GM23338 (cell line): ENCODE results near the gene NHLRC3. TPM values are rescaled to one million over a fixed set of nuclear protein-coding genes. Genes with fewer than 3 reads are reported as not detected.

ENCODE experiments used
- ATAC-seq: fragments of 200-7000 bp; cut with Tn5 transposase; 3 replicates; pipeline ENCODE4 v1.9.1; 2020
- DNase-seq: peaks from one replicate; pipeline ENCODE4 v3.0.0-alpha.2; 2015; ENCODE audit warnings: low spot score
- H2AFZ ChIP-seq: fragments of 200-600 bp; sonication (generic); 2 replicates; pipeline ENCODE4 v1.8.0; 2016; ENCODE audit warnings: antibody characterized with exemption, mild to moderate bottlenecking, moderate library complexity
- H3F3A ChIP-seq: fragments of 200-600 bp; sonication (generic); replicated peaks from 2 replicates; pipeline ENCODE4 v1.8.0; 2017; ENCODE audit warnings: antibody characterized with exemption, mixed run types, low read depth
- H3K27ac ChIP-seq: fragments of 200-600 bp; sonication (generic); 2 replicates; pipeline ENCODE4 v1.6.1; 2016; ENCODE audit warnings: low read depth
- H3K27me3 ChIP-seq: fragments of 200-600 bp; sonication (generic); 2 replicates; pipeline ENCODE4 v1.8.0; 2016; ENCODE audit warnings: mild to moderate bottlenecking, mixed run types, moderate library complexity; ENCODE audit not compliant: insufficient read depth
- H3K36me3 ChIP-seq: fragments of 200-600 bp; sonication (generic); 2 replicates; pipeline ENCODE4 v1.8.0; 2016; ENCODE audit warnings: mild to moderate bottlenecking; ENCODE audit not compliant: insufficient read depth
- H3K4me1 ChIP-seq: fragments of 200-600 bp; sonication (generic); 2 replicates; pipeline ENCODE4 v1.8.0; 2016; ENCODE audit warnings: mild to moderate bottlenecking, moderate library complexity; ENCODE audit not compliant: insufficient read depth
- H3K4me2 ChIP-seq: fragments of 200-600 bp; sonication (generic); 2 replicates; pipeline ENCODE4 v1.7.1; 2017; ENCODE audit warnings: mixed run types
- H3K4me3 ChIP-seq: fragments of 200-600 bp; sonication (generic); 2 replicates; pipeline ENCODE4 v1.6.1; 2016; ENCODE audit warnings: mixed run types
- H3K79me2 ChIP-seq: fragments of 200-600 bp; sonication (generic); replicated peaks from 2 replicates; pipeline ENCODE4 v1.8.0; 2017; ENCODE audit warnings: mild to moderate bottlenecking; ENCODE audit not compliant: insufficient read depth
- H3K9me2 ChIP-seq: fragments of 200-600 bp; sonication (generic); 2 replicates; pipeline ENCODE4 v1.8.0; 2017; ENCODE audit not compliant: insufficient read depth
- H4K20me1 ChIP-seq: fragments of 200-600 bp; sonication (generic); replicated peaks from 2 replicates; pipeline ENCODE4 v1.8.0; 2017; ENCODE audit warnings: mild to moderate bottlenecking; ENCODE audit not compliant: insufficient read depth
- H3K27ac Mint-ChIP-seq: 2 replicates; pipeline ENCODE4 v1.8.0; 2020; ENCODE audit warnings: inconsistent platforms, mild to moderate bottlenecking, moderate library complexity, mixed read lengths
- H3K27me3 Mint-ChIP-seq: 3 replicates; pipeline ENCODE4 v1.8.0; 2022; ENCODE audit warnings: low read depth, mild to moderate bottlenecking, moderate library complexity, mixed read lengths, inconsistent platforms; ENCODE audit not compliant: insufficient read depth, poor library complexity
- H3K36me3 Mint-ChIP-seq: 3 replicates; pipeline ENCODE4 v1.8.0; 2021; ENCODE audit warnings: low read depth, mild to moderate bottlenecking, inconsistent platforms, moderate library complexity, mixed read lengths
- H3K4me1 Mint-ChIP-seq: 3 replicates; pipeline ENCODE4 v1.8.0; 2020; ENCODE audit warnings: mild to moderate bottlenecking, inconsistent platforms, mixed read lengths
- H3K4me3 Mint-ChIP-seq: 3 replicates; pipeline ENCODE4 v1.8.0; 2021; ENCODE audit warnings: moderate library complexity, mild to moderate bottlenecking, inconsistent platforms, mixed read lengths
- H3K9me3 Mint-ChIP-seq: 3 replicates; pipeline ENCODE4 v1.8.0; 2020; ENCODE audit warnings: moderate library complexity, mild to moderate bottlenecking, inconsistent platforms, mixed read lengths
- CREB1 ChIP-seq: fragments of 250-450 bp; sonication (Bioruptor Pico); IDR thresholded peaks from 2 replicates; pipeline ENCODE4 v1.5.0; 2020; ENCODE audit warnings: low read depth, mild to moderate bottlenecking, moderate library complexity
- CTCF ChIP-seq, 2 experiments: fragments of 200-600 bp in 1 of 2; sonication (generic) in 1 of 2; conservative IDR thresholded peaks; 2 replicates each; pipeline versions ENCODE4 v1.5.1 to v1.6.1; 2016 to 2017; ENCODE audit warnings: antibody characterized with exemption in 2 of 2, low read depth in 2 of 2, mild to moderate bottlenecking in 2 of 2, moderate library complexity in 1 of 2
- ETS1 ChIP-seq: IDR thresholded peaks from 2 replicates; pipeline ENCODE4 v1.6.1; 2016; ENCODE audit warnings: antibody characterized with exemption
- EZH2 ChIP-seq: fragments of 200-600 bp; sonication (generic); IDR thresholded peaks from one replicate; pipeline ENCODE4 v1.8.0; 2017; ENCODE audit warnings: antibody characterized with exemption, mild to moderate bottlenecking, low read depth; ENCODE audit not compliant: unreplicated experiment
- EZH2phosphoT487 ChIP-seq: fragments of 200-600 bp; sonication (generic); IDR thresholded peaks from one replicate; pipeline ENCODE4 v1.8.1; 2018; ENCODE audit warnings: antibody characterized with exemption; ENCODE audit not compliant: unreplicated experiment
- JUNB ChIP-seq: IDR thresholded peaks from one replicate; pipeline ENCODE4 v1.6.1; 2016; ENCODE audit warnings: antibody characterized with exemption; ENCODE audit not compliant: unreplicated experiment
- NANOG ChIP-seq: IDR thresholded peaks from 2 replicates; pipeline ENCODE4 v1.6.1; 2016; ENCODE audit warnings: antibody characterized with exemption, borderline replicate concordance
- POLR2AphosphoS5 ChIP-seq: IDR thresholded peaks from 2 replicates; pipeline ENCODE4 v1.6.1; 2016; ENCODE audit warnings: antibody characterized with exemption, low read depth
- REST ChIP-seq: IDR thresholded peaks from one replicate; pipeline ENCODE4 v1.6.1; 2018; ENCODE audit warnings: antibody characterized with exemption; ENCODE audit not compliant: unreplicated experiment
- STAT1 ChIP-seq: IDR thresholded peaks from one replicate; pipeline ENCODE4 v1.6.1; 2016; ENCODE audit warnings: antibody characterized with exemption; ENCODE audit not compliant: unreplicated experiment
- ZNF114 ChIP-seq: fragments of 250-450 bp; sonication (Bioruptor Pico); IDR thresholded peaks from 2 replicates; pipeline ENCODE4 v1.5.0; 2020; ENCODE audit warnings: mild to moderate bottlenecking, moderate library complexity
- ZNF331 ChIP-seq: fragments of 250-450 bp; sonication (Bioruptor Pico); IDR thresholded peaks from 2 replicates; pipeline ENCODE4 v1.5.0; 2020; ENCODE audit warnings: low read depth, mild to moderate bottlenecking, moderate library complexity
- ZNF462 ChIP-seq: fragments of 250-450 bp; sonication (Bioruptor Pico); IDR thresholded peaks from 2 replicates; pipeline ENCODE4 v1.5.0; 2020; ENCODE audit warnings: mild to moderate bottlenecking, moderate library complexity
- polyA plus RNA-seq: library from polyadenylated mRNA; unstranded; fragments of >200 nt; fragmentation: Nextera tagmentation; extraction: Ambion mirVana; gene quantifications from 2 replicates; pipeline ENCODE4 v1.2.1, GENCODE V29; 2016
- total RNA-seq: library from RNA; depleted of rRNA; stranded (reverse); fragments of >200 nt; shearing (Covaris generic); gene quantifications from 2 replicates; pipeline ENCODE4 v1.2.3, GENCODE V29; 2014

Gene NHLRC3
- total and polyA plus RNA-seq, 2 experiments from 2014 or later = 11.8 to 15.6 TPM

GRCh38 chr13:39056018-39056417, 17.8 kb downstream of the NHLRC3 start (continued):
- TF ChIP-seq EZH2 = no peak
- TF ChIP-seq NANOG = no peak
- TF ChIP-seq EZH2phosphoT487 = no peak

- Mint-ChIP-seq H3K27me3 (no peaks in the 10 kb centered on the region), H3K4me3 (no peak overlapping the region), H3K4me1 (peaks cover 3% of the 10 kb centered on the region; the same call in 2 of the 3 replicates), H3K36me3 (no peaks in the 10 kb centered on the region), H3K27ac (no peak overlapping the region), H3K9me3 (no peaks in the 10 kb centered on the region)
- no peaks in the 10 kb centered on the region for H3F3A ChIP-seq
- no peak for DNase-seq
- no peak overlapping the region for H3K4me2 ChIP-seq
- H3K36me3 ChIP-seq = no peaks in the 10 kb centered on the region
- H3K4me3 ChIP-seq = no peak overlapping the region
- H2AFZ ChIP-seq = no peak overlapping the region
- H3K79me2 ChIP-seq = no peaks in the 10 kb centered on the region
- ATAC-seq = no peak
- H4K20me1 ChIP-seq = 0 out of 2 replicates have a peak, but pooled peaks cover 3% of the 10 kb centered on the region
- 0 out of 2 replicates have a peak, but pooled peaks cover 2% of the 10 kb centered on the region for H3K4me1 ChIP-seq
- H3K27ac ChIP-seq = no peak overlapping the region
- H3K9me2 ChIP-seq = no peaks in the 10 kb centered on the region
- no peak for TF ChIP-seq ZNF331 (CRISPR knock-in tag)
- no peak for TF ChIP-seq CTCF (conservative IDR thresholded peaks at IDR 0.05; ENCODE audit: low read depth in 2 of 2)
- no peak for TF ChIP-seq CREB1 (CRISPR knock-in tag)
- TF ChIP-seq ETS1 = no peak
- TF ChIP-seq ZNF114 (CRISPR knock-in tag) = no peak
- no peak for TF ChIP-seq ZNF462 (CRISPR knock-in tag)
- TF ChIP-seq EZH2 = no peak
- TF ChIP-seq STAT1 = no peak
- TF ChIP-seq REST = no peak
- TF ChIP-seq NANOG = no peak
- TF ChIP-seq EZH2phosphoT487 = no peak
- TF ChIP-seq JUNB = no peak
- TF ChIP-seq POLR2AphosphoS5 = no peak
- H3K27me3 ChIP-seq = no peaks in the 10 kb centered on the region
These were observed 19.8 kb downstream of the NHLRC3 start for GRCh38 chr13:39058040-39058439.
